HEK293 (cell line): ENCODE measurements around the gene EPHX1.

Experiments used
- ZIC2 ChIP-seq: fragments of 450-650 bp; formaldehyde crosslinking; IDR thresholded peaks from 2 replicates; pipeline ENCODE4 v1.5.1; 2016; ENCODE audit warnings: missing biosample characterization, missing genetic modification characterization
- ZNF157 ChIP-seq: fragments of 450-650 bp; formaldehyde crosslinking; IDR thresholded peaks from 2 replicates; pipeline ENCODE4 v1.5.1; 2016; ENCODE audit warnings: missing biosample characterization, missing genetic modification characterization
- ZNF391 ChIP-seq: fragments of 450-650 bp; formaldehyde crosslinking; IDR thresholded peaks from 2 replicates; pipeline ENCODE4 v1.5.1; 2016; ENCODE audit warnings: low read depth, missing biosample characterization, missing genetic modification characterization, borderline replicate concordance
- ZNF610 ChIP-seq: fragments of 450-650 bp; formaldehyde crosslinking; IDR thresholded peaks from 2 replicates; pipeline ENCODE4 v1.5.1; 2016; ENCODE audit warnings: missing biosample characterization, missing genetic modification characterization, borderline replicate concordance
- ZNF658 ChIP-seq: fragments of 450-650 bp; formaldehyde crosslinking; IDR thresholded peaks from 2 replicates; pipeline ENCODE4; 2016; ENCODE audit warnings: missing biosample characterization, missing genetic modification characterization
- ZNF792 ChIP-seq: fragments of 450-650 bp; formaldehyde crosslinking; IDR thresholded peaks from 2 replicates; pipeline ENCODE4 v1.5.1; 2016; ENCODE audit warnings: missing biosample characterization, missing genetic modification characterization
- TF ChIP-seq, protein P1 (sequence below): fragments of 450-650 bp; formaldehyde crosslinking; IDR thresholded peaks from 2 replicates; pipeline ENCODE4 v1.5.1; 2016; ENCODE audit warnings: missing biosample characterization, missing genetic modification characterization

DNA sequence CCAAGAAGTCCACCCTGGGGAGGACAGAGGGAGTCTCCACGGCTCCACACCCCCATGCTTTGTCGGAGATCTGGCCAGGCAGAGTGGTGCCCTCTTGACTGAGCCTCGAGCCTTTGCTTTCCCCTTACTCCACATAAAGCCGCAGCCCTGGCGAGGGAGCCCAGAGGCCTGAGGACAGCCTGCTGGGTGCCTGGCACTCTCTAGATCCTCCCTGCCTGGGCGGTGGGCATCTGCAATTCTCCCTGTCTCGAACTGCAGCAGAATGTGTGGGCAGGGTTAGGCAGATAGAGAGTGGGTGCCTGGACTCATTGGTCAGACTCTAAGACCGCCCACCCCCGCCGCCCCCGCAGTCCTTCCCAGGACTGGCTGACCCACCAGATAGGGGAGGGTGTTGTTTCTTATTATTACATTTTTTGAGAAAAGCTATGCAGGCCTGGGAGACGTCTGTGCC lies 13.9 kb downstream of the EPHX1 start:
- TF ChIP-seq, protein P1, sequence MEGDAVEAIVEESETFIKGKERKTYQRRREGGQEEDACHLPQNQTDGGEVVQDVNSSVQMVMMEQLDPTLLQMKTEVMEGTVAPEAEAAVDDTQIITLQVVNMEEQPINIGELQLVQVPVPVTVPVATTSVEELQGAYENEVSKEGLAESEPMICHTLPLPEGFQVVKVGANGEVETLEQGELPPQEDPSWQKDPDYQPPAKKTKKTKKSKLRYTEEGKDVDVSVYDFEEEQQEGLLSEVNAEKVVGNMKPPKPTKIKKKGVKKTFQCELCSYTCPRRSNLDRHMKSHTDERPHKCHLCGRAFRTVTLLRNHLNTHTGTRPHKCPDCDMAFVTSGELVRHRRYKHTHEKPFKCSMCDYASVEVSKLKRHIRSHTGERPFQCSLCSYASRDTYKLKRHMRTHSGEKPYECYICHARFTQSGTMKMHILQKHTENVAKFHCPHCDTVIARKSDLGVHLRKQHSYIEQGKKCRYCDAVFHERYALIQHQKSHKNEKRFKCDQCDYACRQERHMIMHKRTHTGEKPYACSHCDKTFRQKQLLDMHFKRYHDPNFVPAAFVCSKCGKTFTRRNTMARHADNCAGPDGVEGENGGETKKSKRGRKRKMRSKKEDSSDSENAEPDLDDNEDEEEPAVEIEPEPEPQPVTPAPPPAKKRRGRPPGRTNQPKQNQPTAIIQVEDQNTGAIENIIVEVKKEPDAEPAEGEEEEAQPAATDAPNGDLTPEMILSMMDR (tag by site-specific recombination): no peak
- TF ChIP-seq ZNF157 (no peak), ZNF658 (tag by site-specific recombination) (no peak), ZNF610 (tag by site-specific recombination) (no peak), ZNF792 (tag by site-specific recombination) (no peak), ZIC2 (no peak), ZNF391 (tag by site-specific recombination) (no peak)
